ENCODE measurements around the gene SEMA4G.
A peak's percentile ranks its signal among the peaks of the same experiment; 100 is the strongest.

The SEMA4G gene

GRCh38 chr10:101008823-101009423 is 39.6 kb downstream of the SEMA4G start:
- no peak for DNase-seq

- no peak for DNase-seq
Measured at GRCh38 chr10:101010329-101010728, 41.0 kb downstream of the SEMA4G start.

- DNase-seq: peak; percentile 37 to 56
Measured at GRCh38 chr10:101011517-101012423, 42.5 kb downstream of the SEMA4G start.

- DNase-seq: peak; percentile 95 to 96
Measured at GRCh38 chr10:101012525-101013364, 43.4 kb downstream of the SEMA4G start.

GRCh38 chr10:101013365-101013825 is 44.1 kb downstream of the SEMA4G start:
- DNase-seq: no peak

GRCh38 chr10:101014230-101014884 is 45.1 kb downstream of the SEMA4G start:
- DNase-seq: peak; percentile 76 to 88

- DNase-seq: peak; percentile 49 to 66
Measured at GRCh38 chr10:101014966-101015581, 45.8 kb downstream of the SEMA4G start.

- DNase-seq: no peak
Measured at GRCh38 chr10:101015582-101015973, 46.3 kb downstream of the SEMA4G start.

GRCh38 chr10:101016814-101017213 is 47.5 kb downstream of the SEMA4G start:
- no peak for DNase-seq

- no peak for DNase-seq
Measured at GRCh38 chr10:101018118-101018599, 48.9 kb downstream of the SEMA4G start.

- DNase-seq: peak; percentile 81 to 87
Measured at GRCh38 chr10:101018600-101019439, 49.5 kb downstream of the SEMA4G start.

Data from Kasumi-1 (cell line).